Amniotic epithelial cell (primary cell): ENCODE data around the gene UPK1B.
"Not testable (repeated sequence)": the region's sequence is repeated elsewhere in the genome, so short reads cannot be mapped to it uniquely, and the experiment has no call there.

ENCODE experiments used
- DNase-seq: peaks from one replicate; pipeline ENCODE4 v3.0.0-alpha.2; 2010; ENCODE audit warnings: low read depth

UPK1B gene

DNA sequence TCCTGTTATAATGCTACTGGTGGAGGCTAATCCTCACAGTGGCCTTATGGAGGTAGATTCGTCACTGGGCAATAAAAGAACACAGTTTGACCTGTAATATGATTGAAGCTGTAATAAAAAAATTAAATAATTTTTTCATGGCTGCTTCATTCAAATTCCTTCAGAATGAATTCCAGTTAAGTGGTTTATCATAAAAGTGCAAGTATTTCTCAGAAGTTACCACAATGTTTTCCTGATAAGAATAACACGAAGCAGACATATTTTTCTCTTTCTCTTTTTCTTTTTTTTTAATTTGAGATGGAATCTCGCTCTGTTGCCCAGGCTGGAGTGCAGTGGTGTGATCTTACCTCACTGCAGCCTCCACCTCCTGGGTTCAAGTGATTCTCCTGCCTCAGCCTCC is 51.7 kb downstream of the UPK1B start:
- peak; percentile 72 for DNase-seq

DNA sequence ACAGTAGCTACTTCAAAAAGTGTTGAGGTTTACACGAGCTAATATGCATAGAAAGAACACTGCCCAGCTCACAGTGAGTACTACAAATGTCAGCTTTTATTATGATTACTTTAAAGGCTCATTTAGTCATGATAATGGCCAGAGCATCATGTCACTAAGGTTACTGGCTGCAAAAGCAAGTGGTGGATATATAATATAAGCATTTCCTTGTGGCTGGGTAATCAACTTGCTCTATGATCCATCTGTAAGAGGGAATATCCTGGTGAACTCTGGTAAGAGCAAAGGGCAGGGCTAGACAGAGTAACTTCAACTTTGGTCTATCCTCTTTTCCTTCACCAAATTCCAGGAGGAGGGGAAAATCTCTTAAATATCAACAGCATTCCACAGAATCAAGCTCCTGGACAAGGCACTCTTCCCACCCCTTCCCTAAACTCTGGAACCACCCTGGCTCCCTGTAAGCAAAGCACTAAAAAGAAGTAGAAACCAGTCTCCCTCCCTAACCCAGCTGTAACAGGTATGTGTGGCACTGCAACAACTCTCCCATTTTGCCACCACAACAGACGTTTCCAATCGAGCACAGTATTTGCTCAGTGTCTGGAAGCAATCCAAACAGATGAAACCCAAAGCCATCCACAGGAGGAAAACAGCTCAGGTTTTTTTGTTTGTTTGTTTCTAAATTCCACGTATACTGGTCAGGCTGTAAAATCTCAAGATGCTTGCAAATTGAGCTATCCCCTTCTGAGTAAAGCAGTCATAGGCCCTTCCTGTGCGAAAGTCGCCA is 53.9 kb downstream of the UPK1B start:
- DNase-seq = no peak

DNA sequence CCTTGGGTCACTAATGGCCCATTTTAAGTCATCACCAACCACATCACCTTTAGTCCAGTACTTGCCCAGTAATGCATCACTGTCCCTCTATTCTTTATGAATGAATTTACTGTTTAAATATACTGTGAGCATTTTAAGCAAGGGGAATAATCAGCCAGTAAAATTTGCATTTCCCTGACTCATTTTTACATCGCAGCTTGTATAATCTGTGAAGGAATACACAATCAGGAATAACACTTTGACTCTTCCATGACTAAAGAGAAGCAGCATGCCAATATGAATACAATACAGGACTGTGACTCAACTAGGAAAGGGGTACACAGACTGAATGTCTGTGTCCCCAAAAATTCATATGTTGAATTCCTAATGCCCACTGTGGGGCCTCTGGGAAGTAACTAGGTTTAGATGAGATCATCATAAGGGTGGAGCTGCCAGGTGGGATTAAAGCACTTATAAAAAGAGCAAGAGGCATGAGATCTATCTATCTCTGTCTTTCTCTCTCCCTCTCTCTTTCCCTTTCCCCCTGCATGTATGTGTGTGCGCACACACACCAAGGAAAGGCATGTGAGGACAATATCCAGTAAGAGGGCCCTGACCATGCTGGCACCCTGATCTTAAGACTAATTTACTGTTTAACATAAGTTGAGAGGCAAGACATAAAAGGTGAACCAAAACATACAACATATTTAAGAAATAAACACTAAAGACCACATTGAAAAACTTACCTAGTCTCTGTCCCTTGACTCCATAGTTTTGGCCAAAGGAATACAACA is 55.2 kb downstream of the UPK1B start:
- no peak for DNase-seq

DNA sequence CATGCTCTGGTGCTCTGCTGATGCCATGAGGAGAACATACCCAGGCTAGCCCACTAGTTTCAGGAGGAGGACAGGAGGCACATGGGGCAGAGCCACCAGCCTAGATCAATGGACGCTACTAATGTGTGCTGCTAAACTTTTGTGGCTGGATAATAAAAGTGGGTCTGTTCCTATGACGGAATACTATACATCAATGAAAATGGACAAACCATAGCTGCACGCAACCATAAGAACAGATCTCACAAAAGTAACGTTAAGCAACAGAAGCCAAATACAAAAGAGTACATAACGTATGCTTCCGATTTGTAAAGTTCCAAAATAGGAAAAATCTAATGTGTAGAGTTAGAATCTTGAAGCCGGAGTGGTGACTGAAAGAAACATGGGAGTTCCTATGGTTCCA is 55.8 kb downstream of the UPK1B start:
- no peak for DNase-seq

DNA sequence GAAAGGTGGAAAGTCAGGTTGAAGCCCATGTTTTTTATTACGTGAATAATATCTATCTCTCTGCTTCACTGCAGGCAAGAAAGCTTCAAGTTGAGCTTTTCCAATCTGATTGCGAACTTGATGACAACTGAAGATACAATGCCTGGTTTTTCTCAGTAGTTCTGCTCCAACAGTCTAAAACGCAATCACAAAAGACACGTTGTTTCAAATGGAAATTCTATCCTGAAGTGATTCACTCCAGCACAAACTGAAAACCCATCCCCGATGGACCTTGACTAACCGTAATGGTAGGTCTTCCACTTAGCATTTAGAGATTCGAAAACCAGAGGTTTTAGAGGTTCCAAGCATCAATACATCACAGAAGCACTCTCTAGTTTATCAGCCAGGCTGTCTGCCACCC is 56.7 kb downstream of the UPK1B start:
- peak; percentile 19 for DNase-seq

DNA sequence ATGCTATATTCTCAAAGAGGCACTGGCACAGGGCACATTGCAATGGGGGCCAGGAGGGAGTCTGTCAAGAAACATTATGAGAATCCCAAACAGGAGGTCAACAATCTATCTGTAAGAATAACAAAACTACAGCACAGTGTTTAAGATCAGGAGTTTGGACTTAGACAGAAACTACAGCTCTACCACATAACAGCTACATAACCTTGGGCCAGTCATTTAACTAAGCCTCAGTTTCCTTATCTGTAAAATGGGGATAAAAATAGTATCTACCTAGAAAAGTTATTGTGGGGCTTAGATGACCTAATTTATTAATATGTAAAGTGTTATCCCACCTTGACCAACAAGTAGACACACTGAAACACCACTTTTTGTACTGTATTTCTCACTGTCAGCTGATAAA is 57.3 kb downstream of the UPK1B start:
- DNase-seq = no peak

DNA sequence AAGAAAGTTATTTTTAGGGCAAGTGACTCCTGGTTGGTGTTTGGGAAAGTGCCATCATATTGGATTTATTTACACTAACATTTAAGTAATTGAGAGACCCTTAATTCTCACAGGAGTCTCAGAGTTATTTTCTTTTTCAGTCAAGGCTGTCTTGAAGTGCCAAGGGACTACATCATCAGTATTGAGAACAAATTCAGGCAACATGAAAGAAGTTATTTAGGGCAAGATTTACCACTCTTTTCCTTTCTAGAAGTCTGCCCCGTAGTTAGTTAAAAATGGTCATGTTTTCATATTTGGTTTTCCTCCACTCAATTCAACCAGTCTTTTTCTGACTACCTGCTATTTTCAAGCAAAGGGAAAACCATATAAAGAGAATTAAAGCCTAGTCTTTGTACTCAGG is 61.2 kb downstream of the UPK1B start:
- DNase-seq = no peak

DNA sequence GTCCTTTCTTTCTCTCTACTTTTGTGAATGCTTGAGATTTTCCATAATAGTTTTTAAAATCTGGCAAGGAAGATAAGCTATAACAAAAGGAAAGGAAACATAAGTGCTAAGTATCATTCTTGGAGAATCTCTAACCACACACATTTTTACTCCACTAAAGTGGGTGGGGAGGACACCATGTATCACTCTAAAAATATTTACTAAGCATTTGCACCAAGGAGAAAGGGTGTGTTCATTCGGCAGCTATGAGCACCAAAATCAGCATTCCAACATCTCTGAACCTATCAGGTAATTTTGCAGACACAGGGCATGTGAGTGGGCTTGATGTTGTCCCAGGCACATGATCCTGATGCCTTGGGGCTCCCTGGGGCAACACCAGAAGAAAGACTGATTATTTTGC is 61.8 kb downstream of the UPK1B start:
- peak; percentile 70 for DNase-seq

DNA sequence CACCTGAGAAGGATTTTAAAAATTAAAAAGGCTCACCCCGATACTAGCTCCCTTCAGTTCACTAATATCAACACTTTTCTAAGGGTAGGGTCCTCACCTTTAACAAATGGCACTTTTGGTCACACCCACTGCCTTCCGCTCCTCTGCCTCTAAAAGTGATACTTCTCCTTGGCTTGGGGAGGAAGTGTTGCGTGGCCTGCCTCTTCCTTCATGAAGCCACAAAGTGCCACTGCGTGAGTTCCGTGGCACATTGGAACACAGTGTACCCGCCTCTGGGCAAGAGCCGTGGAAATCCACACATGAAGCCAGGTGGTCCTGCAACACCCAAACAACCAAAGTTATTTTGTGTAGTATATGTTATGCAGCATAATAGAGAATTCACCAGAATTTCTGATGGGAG is 63.4 kb downstream of the UPK1B start:
- DNase-seq = no peak

DNA sequence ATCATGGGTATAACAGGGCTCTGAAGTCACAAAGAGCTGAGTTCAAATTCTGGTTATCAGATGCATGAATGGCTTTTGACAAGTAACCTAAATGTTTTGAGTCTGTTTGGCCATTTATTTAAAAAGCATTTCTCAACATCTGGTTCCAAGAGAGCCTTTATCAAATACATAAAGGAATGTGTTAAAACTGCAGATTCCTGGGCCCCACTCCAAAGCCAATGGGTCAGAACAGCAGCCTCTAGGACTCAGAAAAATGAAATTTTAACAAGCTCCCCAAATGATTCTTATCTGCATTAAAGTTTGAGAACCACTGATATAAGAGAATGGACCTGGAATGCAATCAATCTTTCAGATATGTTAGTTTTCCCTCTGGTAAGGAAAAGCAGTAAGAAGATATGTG is 63.9 kb downstream of the UPK1B start:
- DNase-seq = peak; percentile 47

DNA sequence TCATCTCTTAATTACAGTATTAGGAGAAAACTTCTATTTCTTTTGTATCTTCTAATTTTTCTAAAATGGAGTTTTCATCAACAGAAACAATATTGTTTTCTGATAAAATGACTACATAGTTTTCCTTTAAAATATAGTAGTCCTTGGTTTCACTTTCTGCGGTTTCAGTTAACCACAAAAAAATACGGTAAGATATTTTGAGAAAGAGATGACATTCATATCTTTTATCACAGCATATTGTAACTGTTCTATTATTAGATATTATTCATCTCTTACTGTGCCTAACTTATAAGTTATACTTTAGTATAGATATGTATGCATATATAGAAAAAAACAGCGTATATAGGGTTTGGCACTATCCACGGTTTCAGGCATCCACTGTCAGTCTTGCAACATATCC is 65.0 kb downstream of the UPK1B start:
- peak; percentile 17 for DNase-seq

DNA sequence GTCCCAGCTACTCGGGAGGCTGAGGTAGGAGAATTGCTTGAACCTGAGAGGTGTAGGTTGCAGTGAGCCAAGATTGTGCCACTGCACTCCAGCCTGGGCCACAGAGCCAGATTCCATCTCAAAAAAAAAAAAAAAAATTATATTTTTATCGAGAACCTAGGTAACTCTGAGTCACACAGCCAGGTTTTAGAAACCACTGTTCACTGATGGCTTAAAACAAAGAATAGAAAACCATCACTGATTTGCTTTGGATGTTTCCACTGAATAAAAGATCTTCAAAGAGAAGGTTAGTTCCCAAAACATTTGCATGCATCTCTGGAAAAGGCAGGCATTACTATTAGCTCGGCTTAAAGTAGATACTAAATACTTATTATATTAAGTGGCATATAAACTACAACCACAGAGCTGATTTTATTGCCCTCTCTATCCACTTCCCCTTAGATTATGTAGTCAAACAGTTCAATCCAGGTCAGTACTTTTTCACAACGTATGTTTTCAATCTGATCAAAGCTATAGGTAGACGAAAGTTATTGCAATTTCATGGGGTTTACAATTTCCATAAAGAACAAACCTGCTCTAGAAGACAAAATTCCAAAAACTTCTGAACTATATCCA is 65.9 kb downstream of the UPK1B start:
- no peak for DNase-seq

DNA sequence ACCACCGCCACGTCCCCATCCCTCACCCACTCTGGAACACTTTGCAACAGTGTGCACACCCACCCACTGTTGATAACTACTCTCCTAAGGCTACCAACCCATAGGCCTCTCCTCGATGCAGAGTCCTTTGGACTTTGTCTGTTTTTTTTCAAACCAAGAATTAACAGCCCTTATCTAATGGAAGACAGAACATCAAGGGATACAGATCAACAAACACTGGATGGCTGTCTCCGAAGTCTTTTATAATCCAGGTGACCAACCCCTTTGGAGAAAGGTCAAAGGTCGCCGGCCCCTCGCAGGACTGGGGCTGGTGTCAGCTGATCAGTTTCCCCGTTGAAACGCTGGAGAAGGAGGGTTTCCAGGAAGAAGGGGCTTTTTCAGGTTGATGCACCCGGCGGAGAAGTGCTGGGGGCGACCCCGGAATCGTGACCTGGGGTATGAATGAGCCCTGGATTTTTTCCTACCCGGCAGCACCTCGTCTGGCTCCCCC is 66.7 kb downstream of the UPK1B start:
- DNase-seq = peak; percentile 28

DNA sequence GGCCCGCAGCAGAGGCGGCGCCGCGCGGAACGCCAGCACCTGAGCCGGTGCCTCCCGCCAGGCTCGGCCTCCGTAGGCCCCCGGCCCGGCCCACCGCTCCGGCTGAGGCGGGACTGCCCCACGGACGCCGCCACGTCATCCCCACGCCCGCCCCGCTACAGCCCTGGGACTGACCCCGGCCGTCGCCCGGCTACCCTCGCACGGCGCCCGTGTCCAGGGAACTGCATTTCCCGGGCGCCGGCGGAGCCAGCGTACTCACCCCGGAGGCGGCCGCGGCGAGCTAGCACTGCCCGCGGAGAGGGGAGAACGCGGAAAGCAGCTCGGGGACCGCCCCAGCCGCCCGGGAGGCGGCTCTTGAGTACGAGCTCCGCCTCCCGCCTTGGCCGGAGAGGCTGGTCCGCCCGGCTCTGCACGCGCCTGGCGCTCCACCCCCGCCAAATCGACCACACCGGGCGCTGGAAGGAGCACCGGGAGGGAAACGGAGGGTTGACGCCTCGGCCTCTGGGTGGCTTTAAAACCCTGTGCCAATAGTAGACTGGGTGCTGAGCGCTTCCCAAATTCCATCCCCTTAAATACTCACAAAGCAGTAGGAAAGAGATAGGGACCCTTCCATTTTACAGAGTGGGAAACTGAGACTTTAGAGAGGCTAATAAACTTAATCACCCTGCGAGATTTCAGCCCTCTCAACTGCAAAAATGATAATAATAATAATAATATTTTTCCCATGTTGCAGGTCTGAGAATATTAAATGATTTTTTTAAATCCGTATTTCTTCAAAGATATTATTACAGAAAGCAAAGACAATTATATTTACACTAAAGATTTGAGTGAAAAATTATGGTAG is 67.4 kb downstream of the UPK1B start, which contains the start of gene B4GALT4:
B4GALT4 (minus strand) TSS at position 288 of the 844 bp plus-strand sequence. CDS start 10,779 bp downstream, outside the sequence.
- DNase-seq = peak; percentile 85

DNA sequence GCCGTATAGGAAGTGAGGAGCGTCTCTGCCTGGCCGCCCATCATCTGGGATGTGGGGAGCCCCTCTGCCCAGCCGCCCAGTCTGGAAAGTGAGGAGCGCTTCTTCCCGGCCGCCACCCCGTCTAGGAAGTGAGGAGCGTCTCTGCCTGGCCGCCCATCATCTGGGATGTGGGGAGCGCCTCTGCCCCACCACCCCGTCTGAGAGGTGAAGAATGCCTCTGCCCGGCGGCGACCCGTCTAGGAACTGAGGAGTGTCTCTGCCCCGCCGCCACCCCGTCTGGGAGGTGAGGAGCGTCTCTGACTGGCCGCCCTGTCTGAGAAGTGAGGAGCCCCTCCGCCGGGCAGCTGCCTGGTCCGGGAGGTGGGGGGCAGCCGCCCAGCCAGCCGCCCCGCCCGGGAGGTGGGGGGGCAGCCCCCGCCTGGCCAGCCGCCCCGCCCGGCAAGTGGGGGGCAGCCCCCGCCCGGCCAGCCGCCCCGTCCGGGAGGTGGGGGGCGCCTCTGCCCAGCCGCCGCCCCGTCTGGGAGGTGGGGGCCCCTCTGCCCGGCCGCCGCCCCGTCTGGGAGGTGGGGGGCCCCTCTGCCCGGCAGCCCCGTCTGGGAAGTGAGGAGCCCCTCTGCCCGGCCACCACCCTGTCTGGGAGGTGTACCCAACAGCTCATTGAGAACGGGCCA is 69.1 kb downstream of the UPK1B start:
- not testable (repeated sequence) for DNase-seq

DNA sequence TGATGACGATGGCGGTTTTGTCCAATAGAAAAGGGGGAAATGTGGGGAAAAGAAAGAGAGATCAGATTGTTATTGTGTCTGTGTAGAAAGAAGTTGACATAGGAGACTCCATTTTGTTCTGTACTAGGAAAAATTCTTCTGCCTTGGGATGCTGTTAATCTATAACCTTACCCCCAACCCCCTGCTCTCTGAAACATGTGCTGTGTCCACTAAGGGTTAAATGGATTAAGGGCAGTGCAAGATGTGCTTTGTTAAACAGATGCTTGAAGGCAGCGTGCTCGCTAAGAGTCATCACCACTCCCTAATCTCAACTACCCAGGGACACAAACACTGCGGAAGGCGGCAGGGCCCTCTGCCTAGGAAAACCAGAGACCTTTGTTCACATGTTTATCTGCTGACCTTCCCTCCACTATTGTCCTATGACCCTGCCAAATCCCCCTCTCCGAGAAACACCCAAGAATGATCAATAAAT is 69.7 kb downstream of the UPK1B start:
- DNase-seq = not testable (repeated sequence)

DNA sequence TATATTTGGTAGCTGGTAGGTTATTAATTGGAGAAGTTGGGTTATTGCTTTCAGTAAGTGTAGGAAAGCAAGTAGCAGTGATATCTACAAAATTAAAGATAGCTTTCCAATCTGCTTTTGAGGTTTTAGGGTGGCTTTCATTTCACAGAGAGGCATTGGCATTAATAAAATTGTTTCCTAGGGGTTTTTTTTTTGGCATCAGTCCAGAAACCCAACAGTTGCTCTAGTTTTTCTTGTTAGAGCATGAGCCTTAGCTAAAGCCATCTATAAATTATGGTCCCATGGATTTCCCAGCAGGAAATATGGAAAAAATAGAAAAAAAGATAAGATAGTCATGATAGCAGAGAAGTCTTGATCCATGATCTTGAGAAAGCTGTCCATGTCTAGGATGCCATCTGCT is 70.3 kb downstream of the UPK1B start:
- DNase-seq = no peak

DNA sequence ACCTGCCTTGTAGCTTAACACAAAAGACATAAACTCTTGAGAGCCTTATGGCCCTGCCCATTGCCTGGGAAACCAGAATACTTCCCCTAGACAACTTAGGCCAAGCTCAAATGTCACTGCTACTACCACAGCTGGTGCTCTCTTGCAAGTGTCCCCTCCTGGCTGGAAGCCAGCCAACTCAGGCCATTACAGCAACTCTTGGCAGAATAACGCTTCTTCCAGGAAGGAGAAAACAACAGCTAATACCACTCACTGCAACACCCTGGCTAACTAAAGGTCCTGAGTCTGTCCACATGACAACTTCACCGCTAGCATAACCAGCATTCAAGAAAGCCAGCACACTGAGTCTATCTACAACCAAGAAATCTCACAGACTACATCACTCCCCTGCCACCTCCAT is 72.4 kb downstream of the UPK1B start:
- DNase-seq = no peak
